Measurements from ENCODE around the gene TRMT44. TPM values are rescaled to one million over a fixed set of nuclear protein-coding genes. Genes with fewer than 3 reads are reported as not detected.

TRMT44 gene
- total RNA-seq, 4 donors from 2014 or later, result 30.8 to 60.0 (median 46.1) TPM

GRCh38 chr4:8525383-8526120 is 85.0 kb downstream of the TRMT44 start:
- Histone ChIP-seq H3K36me3 (no peaks in the 10 kb centered on the region), H3K4me3 (no peak overlapping the region), H3K27me3 (no peaks in the 10 kb centered on the region), H3K27ac (no peak overlapping the region), H3K9me3 (no peaks in the 10 kb centered on the region), H3K4me1 (no peaks in the 10 kb centered on the region)
- DNase-seq (ENCODE audit: low spot score in 2 of 2), result no peak
- WGBS, result 70% methylated on average over 16 of the region's 16 CpGs
- no peak for TF ChIP-seq CTCF (IDR thresholded peaks at IDR 0.05)

Other genes starting within 250 kb of the TRMT44 start
- 10 to 100 TPM in 2 of 4 donors, 1 to 10 TPM in 2; 6.3 to 15.1 (median 9.9) TPM for gene SH3TC1, start 241.5 kb upstream of the TRMT44 start, total RNA-seq
- 10 to 100 TPM in 2 of 4 donors, 1 to 10 TPM in 2; 3.3 to 22.5 (median 10.3) TPM for gene HTRA3, start 171.0 kb upstream of the TRMT44 start, total RNA-seq
- 10 to 100 TPM; 33.9 to 73.5 (median 54.3) TPM for gene ACOX3, start 54 bp upstream of the TRMT44 start, total RNA-seq
- gene GPR78, start 139.6 kb downstream of the TRMT44 start, total RNA-seq, result not detected
- gene CPZ, start 152.0 kb downstream of the TRMT44 start, total RNA-seq, result 1 to 10 TPM in 3 of 4 donors, under 1 TPM in 1; 0.32 to 4.2 (median 2.1) TPM

Measured in suprapubic skin (tissue), 4 donors.